Lower leg skin (tissue), 3 donors: ENCODE measurements around the gene DNASE1.

Experiments
- POLR2A ChIP-seq, 2 donors: fragments of 450-650 bp; IDR thresholded peaks; one replicate each; pipeline ENCODE4 v1.6.1; 2016 to 2017; ENCODE audit warnings: antibody characterized with exemption in 2 of 2, mild to moderate bottlenecking in 1 of 2, moderate library complexity in 1 of 2
- TF ChIP-seq, protein P1 (sequence below), 3 donors: fragments of 450-650 bp; IDR thresholded peaks; one replicate each; pipeline ENCODE4 v1.5.1; 2016; ENCODE audit warnings: antibody characterized with exemption in 3 of 3, mild to moderate bottlenecking in 3 of 3, moderate library complexity in 2 of 3

GRCh38 chr16:3646348-3646920, 8.1 kb upstream of the DNASE1 start:
- TF ChIP-seq POLR2A (IDR thresholded peaks at IDR 0.05) = no peak
- TF ChIP-seq, protein P1, sequence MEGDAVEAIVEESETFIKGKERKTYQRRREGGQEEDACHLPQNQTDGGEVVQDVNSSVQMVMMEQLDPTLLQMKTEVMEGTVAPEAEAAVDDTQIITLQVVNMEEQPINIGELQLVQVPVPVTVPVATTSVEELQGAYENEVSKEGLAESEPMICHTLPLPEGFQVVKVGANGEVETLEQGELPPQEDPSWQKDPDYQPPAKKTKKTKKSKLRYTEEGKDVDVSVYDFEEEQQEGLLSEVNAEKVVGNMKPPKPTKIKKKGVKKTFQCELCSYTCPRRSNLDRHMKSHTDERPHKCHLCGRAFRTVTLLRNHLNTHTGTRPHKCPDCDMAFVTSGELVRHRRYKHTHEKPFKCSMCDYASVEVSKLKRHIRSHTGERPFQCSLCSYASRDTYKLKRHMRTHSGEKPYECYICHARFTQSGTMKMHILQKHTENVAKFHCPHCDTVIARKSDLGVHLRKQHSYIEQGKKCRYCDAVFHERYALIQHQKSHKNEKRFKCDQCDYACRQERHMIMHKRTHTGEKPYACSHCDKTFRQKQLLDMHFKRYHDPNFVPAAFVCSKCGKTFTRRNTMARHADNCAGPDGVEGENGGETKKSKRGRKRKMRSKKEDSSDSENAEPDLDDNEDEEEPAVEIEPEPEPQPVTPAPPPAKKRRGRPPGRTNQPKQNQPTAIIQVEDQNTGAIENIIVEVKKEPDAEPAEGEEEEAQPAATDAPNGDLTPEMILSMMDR (IDR thresholded peaks at IDR 0.05) = no peak
